NCI-H2081 treated with DMSO at 0.1 percent for 48 hours (cell line): ENCODE data around the gene MB.

Experiments used
- DNase-seq: peaks from one replicate; lab custom pipeline; 2025; lab: John Stamatoyannopoulos, UW

MB gene

GRCh38 chr22:35615156-35615555, 2.0 kb downstream of the MB start:
- no peak for DNase-seq

- DNase-seq, result no peak
Measured at GRCh38 chr22:35614404-35614803, 2.7 kb downstream of the MB start.

- no peak for DNase-seq
Measured at GRCh38 chr22:35612903-35613302, 4.2 kb downstream of the MB start.

- DNase-seq, result no peak
Measured at GRCh38 chr22:35611891-35612576, 5.1 kb downstream of the MB start.

GRCh38 chr22:35611200-35611890, 5.8 kb downstream of the MB start:
- DNase-seq, result no peak

- no peak for DNase-seq
Measured at GRCh38 chr22:35610741-35611140, 6.4 kb downstream of the MB start.

GRCh38 chr22:35609761-35610160, 7.4 kb downstream of the MB start:
- no peak for DNase-seq

- no peak for DNase-seq
Measured at GRCh38 chr22:35609261-35609660, 7.9 kb downstream of the MB start.

GRCh38 chr22:35608088-35608487, 9.0 kb downstream of the MB start:
- DNase-seq, result no peak

- no peak for DNase-seq
Measured at GRCh38 chr22:35606916-35607315, 10.2 kb downstream of the MB start.

GRCh38 chr22:35605851-35606481, 11.2 kb downstream of the MB start:
- no peak for DNase-seq

GRCh38 chr22:35605369-35605680, 11.8 kb downstream of the MB start:
- DNase-seq, result no peak

- no peak for DNase-seq
Measured at GRCh38 chr22:35604621-35605368, 12.3 kb downstream of the MB start.

- DNase-seq, result no peak
Measured at GRCh38 chr22:35601743-35602615, 15.2 kb downstream of the MB start.

- no peak for DNase-seq
Measured at GRCh38 chr22:35601013-35601580, 16.0 kb downstream of the MB start.

- no peak for DNase-seq
Measured at GRCh38 chr22:35600476-35600875, 16.7 kb downstream of the MB start.

- DNase-seq, result no peak
Measured at GRCh38 chr22:35599364-35599763, 17.8 kb downstream of the MB start.

GRCh38 chr22:35598396-35598710, 18.8 kb downstream of the MB start:
- no peak for DNase-seq

- DNase-seq, result no peak
Measured at GRCh38 chr22:35597692-35598395, 19.3 kb downstream of the MB start.

GRCh38 chr22:35596821-35597220, 20.3 kb downstream of the MB start:
- DNase-seq, result no peak

GRCh38 chr22:35594686-35595085, 22.4 kb downstream of the MB start:
- DNase-seq, result no peak
